CD4-positive, alpha-beta T cell treated with Interleukin-12 subunit alpha and Interleukin-12 subunit beta, for 1 hour (primary cell): ENCODE measurements around the gene CARM1.
"Not testable (repeated sequence)": the region's sequence is repeated elsewhere in the genome, so short reads cannot be mapped to it uniquely, and the experiment has no call there.

Source experiments
- DNase-seq: peaks from one replicate; pipeline ENCODE4 v3.0.0-alpha.2; 2020

CARM1 gene

GRCh38 chr19:10876459-10877240 is 5.3 kb downstream of the CARM1 start:
- DNase-seq, result no peak

GRCh38 chr19:10877608-10878007 is 6.3 kb downstream of the CARM1 start:
- not testable (repeated sequence) for DNase-seq

GRCh38 chr19:10878253-10878652 is 6.9 kb downstream of the CARM1 start:
- no peak for DNase-seq

- no peak for DNase-seq
Observed at GRCh38 chr19:10881403-10882107, 10.2 kb downstream of the CARM1 start.

GRCh38 chr19:10882108-10882457 is 10.7 kb downstream of the CARM1 start:
- no peak for DNase-seq

- no peak for DNase-seq
Observed at GRCh38 chr19:10884274-10884673, 12.9 kb downstream of the CARM1 start.

- DNase-seq, result no peak
Observed at GRCh38 chr19:10885201-10886169, 14.1 kb downstream of the CARM1 start.

- no peak for DNase-seq
Observed at GRCh38 chr19:10887616-10888367, 16.4 kb downstream of the CARM1 start.

GRCh38 chr19:10888421-10888866 is 17.1 kb downstream of the CARM1 start:
- DNase-seq, result no peak

GRCh38 chr19:10889880-10890279 is 18.5 kb downstream of the CARM1 start:
- DNase-seq, result no peak

- DNase-seq, result no peak
Observed at GRCh38 chr19:10891405-10892086, 20.2 kb downstream of the CARM1 start.

- no peak for DNase-seq
Observed at GRCh38 chr19:10892256-10892655, 20.9 kb downstream of the CARM1 start.

GRCh38 chr19:10894911-10895213 is 23.5 kb downstream of the CARM1 start:
- no peak for DNase-seq

GRCh38 chr19:10895363-10895762 is 24.0 kb downstream of the CARM1 start:
- no peak for DNase-seq

- no peak for DNase-seq
Observed at GRCh38 chr19:10895920-10896319, 24.6 kb downstream of the CARM1 start.

- no peak for DNase-seq
Observed at GRCh38 chr19:10896851-10897526, 25.6 kb downstream of the CARM1 start.

GRCh38 chr19:10898633-10899032 is 27.3 kb downstream of the CARM1 start:
- DNase-seq, result no peak

- no peak for DNase-seq
Observed at GRCh38 chr19:10899151-10899653, 27.8 kb downstream of the CARM1 start.

GRCh38 chr19:10907925-10908324 is 36.6 kb downstream of the CARM1 start:
- DNase-seq, result no peak

- no peak for DNase-seq
Observed at GRCh38 chr19:10908380-10908960, 37.1 kb downstream of the CARM1 start.
